ENCODE measurements around the gene TTLL11.

GRCh38 chr9:121983736-121984135 lies 109.4 kb downstream of the TTLL11 start:
- TF ChIP-seq, protein P1, sequence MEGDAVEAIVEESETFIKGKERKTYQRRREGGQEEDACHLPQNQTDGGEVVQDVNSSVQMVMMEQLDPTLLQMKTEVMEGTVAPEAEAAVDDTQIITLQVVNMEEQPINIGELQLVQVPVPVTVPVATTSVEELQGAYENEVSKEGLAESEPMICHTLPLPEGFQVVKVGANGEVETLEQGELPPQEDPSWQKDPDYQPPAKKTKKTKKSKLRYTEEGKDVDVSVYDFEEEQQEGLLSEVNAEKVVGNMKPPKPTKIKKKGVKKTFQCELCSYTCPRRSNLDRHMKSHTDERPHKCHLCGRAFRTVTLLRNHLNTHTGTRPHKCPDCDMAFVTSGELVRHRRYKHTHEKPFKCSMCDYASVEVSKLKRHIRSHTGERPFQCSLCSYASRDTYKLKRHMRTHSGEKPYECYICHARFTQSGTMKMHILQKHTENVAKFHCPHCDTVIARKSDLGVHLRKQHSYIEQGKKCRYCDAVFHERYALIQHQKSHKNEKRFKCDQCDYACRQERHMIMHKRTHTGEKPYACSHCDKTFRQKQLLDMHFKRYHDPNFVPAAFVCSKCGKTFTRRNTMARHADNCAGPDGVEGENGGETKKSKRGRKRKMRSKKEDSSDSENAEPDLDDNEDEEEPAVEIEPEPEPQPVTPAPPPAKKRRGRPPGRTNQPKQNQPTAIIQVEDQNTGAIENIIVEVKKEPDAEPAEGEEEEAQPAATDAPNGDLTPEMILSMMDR (IDR thresholded peaks at IDR 0.05), result no peak
- TF ChIP-seq POLR2A (IDR thresholded peaks at IDR 0.05), result no peak
